Measurements from ENCODE around the gene TTC21A.

GRCh38 chr3:39146611-39147591, 39.4 kb downstream of the TTC21A start:
- TF ChIP-seq CTCF (conservative IDR thresholded peaks at IDR 0.05) (no peak), EZH2 (IDR thresholded peaks at IDR 0.05; ENCODE audit: low read depth) (no peak)

All from PC-9 (cell line).